ENCODE measurements around the gene PURA.
A peak's percentile ranks its signal among the peaks of the same experiment; 100 is the strongest.

PURA gene

DNA sequence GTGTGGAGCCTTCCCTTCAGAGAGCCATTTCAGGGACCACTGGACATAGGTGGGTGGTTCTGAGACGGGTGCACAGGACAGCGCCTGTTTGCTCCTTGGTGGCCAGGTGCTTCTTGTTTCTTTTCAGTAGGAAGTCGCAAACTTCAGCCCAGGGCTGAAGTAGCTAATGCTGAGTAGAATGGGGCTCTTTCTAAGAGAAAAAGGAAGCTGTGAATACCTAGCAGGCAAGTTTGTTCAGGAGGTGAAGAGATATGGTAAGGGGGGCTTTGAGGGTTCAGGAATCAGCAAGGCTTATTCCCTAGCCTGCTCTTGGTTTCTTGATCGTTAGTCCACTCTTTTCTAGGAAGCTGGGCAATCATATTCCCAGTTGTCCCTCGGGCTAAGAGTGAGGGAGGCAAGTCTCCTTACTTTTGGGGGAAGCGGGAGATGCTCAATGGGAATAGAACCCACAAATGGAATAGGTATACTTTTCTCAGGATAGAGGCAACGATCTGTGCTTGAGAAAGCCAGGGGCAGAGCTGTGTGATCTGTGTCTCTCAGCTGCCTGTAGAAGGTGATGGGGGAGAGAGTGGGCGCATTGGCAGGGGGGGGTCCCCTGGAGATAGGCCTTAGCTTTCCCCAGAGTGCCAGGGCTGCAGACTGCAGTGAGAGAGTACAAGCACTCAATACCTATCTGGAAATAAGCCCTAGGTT lies 1.9 kb upstream of the PURA start:
- in situ Hi-C loops (cut with HindIII; ENCODE audit: low sequenced_read_pairs) = no loop called here
- TF ChIP-seq CTCF (IDR thresholded peaks at IDR 0.05; ENCODE audit: low read depth, low read length) = no peak
- H3K4me3 ChIP-seq (ENCODE audit: low read depth, low read length) = no peak overlapping the region

DNA sequence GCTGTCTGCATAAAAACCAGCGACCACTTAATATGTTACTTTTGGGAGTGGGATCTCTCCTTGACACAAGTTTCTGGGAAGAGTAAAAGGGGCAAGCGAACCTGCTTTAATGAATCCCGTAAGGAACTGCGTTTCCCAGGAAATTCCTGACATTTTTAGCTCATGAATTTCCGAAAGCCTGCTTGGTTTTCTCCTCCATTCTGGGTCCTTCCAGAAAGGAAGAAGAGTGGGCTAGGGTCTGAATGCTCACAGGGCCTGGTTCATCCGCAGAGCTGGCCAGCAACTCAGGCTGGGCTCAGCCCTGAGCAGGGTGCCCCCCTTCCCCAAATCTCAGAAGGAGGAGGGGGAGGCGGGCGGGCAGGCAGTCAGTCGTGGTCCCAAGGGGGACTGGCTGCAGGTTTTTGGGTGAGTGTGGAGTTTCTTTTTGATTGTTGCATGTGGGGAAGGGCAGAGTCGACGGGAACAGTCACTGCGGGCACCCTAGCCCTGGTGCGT lies 1.2 kb upstream of the PURA start:
- in situ Hi-C loops (cut with HindIII; ENCODE audit: low sequenced_read_pairs) = no loop called here
- peak; percentile 13 for DNase-seq (ENCODE audit: low read depth, low spot score)
- peak overlapping the region; percentile 61 for H3K4me3 ChIP-seq (ENCODE audit: low read depth, low read length)
- no peak for TF ChIP-seq CTCF (IDR thresholded peaks at IDR 0.05; ENCODE audit: low read depth, low read length)

More for the DNA sequence above, 1.9 kb upstream of the PURA start:
- no peak for DNase-seq (ENCODE audit: low read depth, low spot score)

GRCh38 chr5:140113180-140113698 lies 670 bp upstream of the PURA start:
- no peak for DNase-seq (ENCODE audit: low read depth, low spot score)
- peak overlapping the region; percentile 61 for H3K4me3 ChIP-seq (ENCODE audit: low read depth, low read length)
- in situ Hi-C loops (cut with HindIII; ENCODE audit: low sequenced_read_pairs) = no loop called here
- TF ChIP-seq CTCF (IDR thresholded peaks at IDR 0.05; ENCODE audit: low read depth, low read length) = no peak

- no peak for TF ChIP-seq CTCF (IDR thresholded peaks at IDR 0.05; ENCODE audit: low read depth, low read length)
These were observed 654 bp downstream of the PURA start for GRCh38 chr5:140114341-140115185.

GRCh38 chr5:140115186-140115500 lies 1.2 kb downstream of the PURA start:
- peak overlapping the region; percentile 61 for H3K4me3 ChIP-seq (ENCODE audit: low read depth, low read length)
- no peak for TF ChIP-seq CTCF (IDR thresholded peaks at IDR 0.05; ENCODE audit: low read depth, low read length)
- in situ Hi-C loops (cut with HindIII; ENCODE audit: low sequenced_read_pairs) = no loop called here
- no peak for DNase-seq (ENCODE audit: low read depth, low spot score)

More at GRCh38 chr5:140114341-140115185, 654 bp downstream of the PURA start:
- H3K4me3 ChIP-seq (ENCODE audit: low read depth, low read length) = peak overlapping the region; percentile 61
- DNase-seq (ENCODE audit: low read depth, low spot score) = peak; percentile 66
- in situ Hi-C loops (cut with HindIII; ENCODE audit: low sequenced_read_pairs) = no loop called here

DNA sequence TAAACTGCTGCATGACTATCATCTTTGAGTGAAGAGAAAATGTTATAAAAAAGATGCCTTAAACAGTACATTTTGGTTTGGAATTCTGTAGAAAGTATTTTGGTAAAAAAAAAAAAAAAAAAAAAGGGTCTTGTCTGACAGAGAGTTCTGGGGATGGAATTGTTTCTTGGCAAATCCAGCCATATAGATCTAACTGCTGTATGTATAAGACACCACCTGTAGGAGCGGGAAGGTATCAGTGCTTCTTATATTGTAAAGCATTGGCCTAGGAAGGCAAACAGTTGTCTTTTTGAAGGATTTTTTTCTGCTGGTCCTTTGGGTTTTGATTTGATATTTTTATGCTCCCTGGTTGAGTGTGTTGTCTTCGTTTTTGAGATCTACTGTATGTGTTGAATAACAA lies 2.8 kb downstream of the PURA start:
- no peak for DNase-seq (ENCODE audit: low read depth, low spot score)
- in situ Hi-C loops (cut with HindIII; ENCODE audit: low sequenced_read_pairs) = no loop called here
- TF ChIP-seq CTCF (IDR thresholded peaks at IDR 0.05; ENCODE audit: low read depth, low read length) = no peak
- H3K4me3 ChIP-seq (ENCODE audit: low read depth, low read length) = no peak overlapping the region

Data from astrocyte of the spinal cord (primary cell).